ENCODE results near the gene DUSP22. TPM values are rescaled to one million over a fixed set of nuclear protein-coding genes. Genes with fewer than 3 reads are reported as not detected.

Gene DUSP22
- total RNA-seq, 2 donors from 2014 or later: 33.5 to 35.4 TPM

DNA sequence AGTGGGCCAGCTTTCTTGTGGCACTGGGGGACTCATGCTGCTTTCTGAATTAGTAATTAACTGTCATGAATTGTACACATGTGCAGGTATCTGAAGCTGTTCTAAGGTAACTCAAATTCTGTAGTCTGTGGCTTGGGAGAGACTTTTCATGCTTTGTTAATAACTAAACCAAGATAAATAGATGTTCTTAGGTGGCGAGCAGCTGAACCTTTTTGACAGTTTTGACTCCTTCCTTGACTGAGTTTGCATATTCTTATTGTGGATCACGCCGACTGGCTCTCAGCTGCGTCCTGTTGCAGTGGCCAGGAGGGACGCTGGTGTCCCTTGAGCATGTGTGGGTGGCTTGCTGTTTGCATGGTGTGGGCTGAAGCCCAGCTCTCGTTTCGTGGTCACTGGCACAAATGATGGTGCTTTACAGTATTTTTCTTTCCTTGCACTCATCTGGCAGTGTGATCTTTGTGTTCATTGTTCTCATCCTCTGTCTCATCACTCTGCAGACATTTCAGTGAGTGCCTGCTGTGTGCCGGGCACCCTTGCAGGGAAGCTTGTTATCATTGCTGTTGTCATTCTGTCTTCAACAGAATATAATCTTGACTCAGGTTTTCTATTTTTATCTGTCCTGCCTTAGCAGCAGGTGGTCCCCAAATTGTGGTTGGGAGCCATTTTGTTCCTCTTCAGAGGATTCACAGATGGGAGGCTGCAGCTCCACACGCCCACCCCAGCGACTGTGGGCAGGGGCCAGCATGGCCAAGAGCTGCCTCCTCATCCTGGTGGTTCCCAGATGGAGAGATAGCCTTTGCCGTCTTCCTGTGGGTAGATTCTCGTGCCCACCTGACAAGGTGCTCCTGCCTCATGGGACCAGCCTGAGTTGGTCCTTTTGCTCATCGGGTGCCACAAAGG lies 39.6 kb downstream of the DUSP22 start:
- Mint-ChIP-seq H3K9me3 (peaks cover 18% of the 10 kb centered on the region), H3K4me3 (no peak overlapping the region), H3K36me3 (ENCODE audit: low read depth) (peaks cover 5% of the 10 kb centered on the region), H3K27ac (no peak overlapping the region), H3K27me3 (ENCODE audit: insufficient read depth) (no peaks in the 10 kb centered on the region), H3K4me1 (no peaks in the 10 kb centered on the region)
- TF ChIP-seq, protein P1, sequence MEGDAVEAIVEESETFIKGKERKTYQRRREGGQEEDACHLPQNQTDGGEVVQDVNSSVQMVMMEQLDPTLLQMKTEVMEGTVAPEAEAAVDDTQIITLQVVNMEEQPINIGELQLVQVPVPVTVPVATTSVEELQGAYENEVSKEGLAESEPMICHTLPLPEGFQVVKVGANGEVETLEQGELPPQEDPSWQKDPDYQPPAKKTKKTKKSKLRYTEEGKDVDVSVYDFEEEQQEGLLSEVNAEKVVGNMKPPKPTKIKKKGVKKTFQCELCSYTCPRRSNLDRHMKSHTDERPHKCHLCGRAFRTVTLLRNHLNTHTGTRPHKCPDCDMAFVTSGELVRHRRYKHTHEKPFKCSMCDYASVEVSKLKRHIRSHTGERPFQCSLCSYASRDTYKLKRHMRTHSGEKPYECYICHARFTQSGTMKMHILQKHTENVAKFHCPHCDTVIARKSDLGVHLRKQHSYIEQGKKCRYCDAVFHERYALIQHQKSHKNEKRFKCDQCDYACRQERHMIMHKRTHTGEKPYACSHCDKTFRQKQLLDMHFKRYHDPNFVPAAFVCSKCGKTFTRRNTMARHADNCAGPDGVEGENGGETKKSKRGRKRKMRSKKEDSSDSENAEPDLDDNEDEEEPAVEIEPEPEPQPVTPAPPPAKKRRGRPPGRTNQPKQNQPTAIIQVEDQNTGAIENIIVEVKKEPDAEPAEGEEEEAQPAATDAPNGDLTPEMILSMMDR (conservative IDR thresholded peaks at IDR 0.05): no peak
- Histone ChIP-seq H3K27ac (ENCODE audit: low read depth, low read length) (no peak overlapping the region), H3K9ac (ENCODE audit: extremely low read depth, low read length, poor library complexity, severe bottlenecking) (no peak overlapping the region), H3K27me3 (ENCODE audit: control insufficient read depth, insufficient read depth, low read length, poor library complexity, severe bottlenecking) (no peaks in the 10 kb centered on the region), H3K9me3 (ENCODE audit: control insufficient read depth, low read length) (no peaks in the 10 kb centered on the region), H3K4me1 (ENCODE audit: control insufficient read depth, insufficient read depth, low read length) (no peaks in the 10 kb centered on the region), H3K36me3 (ENCODE audit: control insufficient read depth, insufficient read depth, low read length) (peaks cover 1% of the 10 kb centered on the region), H3K4me3 (ENCODE audit: low read length) (no peak overlapping the region)
- 88% methylated on average over 11 to 13 of the region's 13 CpGs for WGBS, 2 experiments (ENCODE audit: insufficient coverage in 1 of 2, insufficient read length in 1 of 2)
- no peak for DNase-seq

DNA sequence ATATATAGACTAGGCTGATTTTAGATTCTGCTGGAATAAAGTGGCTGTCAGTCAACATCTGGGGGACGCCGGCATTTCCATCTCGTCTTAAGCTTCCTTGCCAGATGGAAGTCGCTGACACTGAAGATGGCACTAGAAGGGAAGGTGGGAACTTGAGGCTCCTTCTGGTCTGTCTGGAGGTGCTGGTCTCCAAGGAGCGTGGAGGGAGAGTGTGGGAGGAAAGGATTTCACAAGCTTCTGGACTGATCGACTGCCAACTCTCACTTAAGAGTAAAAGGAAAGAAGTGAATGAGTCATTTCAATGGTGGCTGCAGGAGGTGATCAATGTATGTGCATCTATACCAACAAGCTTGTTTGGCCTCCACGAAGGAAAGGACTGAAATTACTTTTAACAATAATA lies 40.4 kb downstream of the DUSP22 start:
- Histone ChIP-seq H3K9me3 (ENCODE audit: control insufficient read depth, low read length) (no peaks in the 10 kb centered on the region), H3K4me3 (ENCODE audit: low read length) (no peak overlapping the region), H3K4me1 (ENCODE audit: control insufficient read depth, insufficient read depth, low read length) (no peaks in the 10 kb centered on the region), H3K9ac (ENCODE audit: extremely low read depth, low read length, poor library complexity, severe bottlenecking) (no peak overlapping the region), H3K27me3 (ENCODE audit: control insufficient read depth, insufficient read depth, low read length, poor library complexity, severe bottlenecking) (no peaks in the 10 kb centered on the region), H3K27ac (ENCODE audit: low read depth, low read length) (no peak overlapping the region), H3K36me3 (ENCODE audit: control insufficient read depth, insufficient read depth, low read length) (no peaks in the 10 kb centered on the region)
- Mint-ChIP-seq H3K36me3 (ENCODE audit: low read depth) (peaks cover 2% of the 10 kb centered on the region), H3K4me3 (no peak overlapping the region), H3K27me3 (ENCODE audit: insufficient read depth) (no peaks in the 10 kb centered on the region), H3K4me1 (no peaks in the 10 kb centered on the region), H3K9me3 (peaks cover 25% of the 10 kb centered on the region), H3K27ac (no peak overlapping the region)
- WGBS, 2 experiments (ENCODE audit: insufficient coverage in 1 of 2, insufficient read length in 1 of 2): 87 to 92% methylated on average over 7 of the region's 7 CpGs
- TF ChIP-seq, protein P1 (conservative IDR thresholded peaks at IDR 0.05): no peak
- DNase-seq: no peak

DNA sequence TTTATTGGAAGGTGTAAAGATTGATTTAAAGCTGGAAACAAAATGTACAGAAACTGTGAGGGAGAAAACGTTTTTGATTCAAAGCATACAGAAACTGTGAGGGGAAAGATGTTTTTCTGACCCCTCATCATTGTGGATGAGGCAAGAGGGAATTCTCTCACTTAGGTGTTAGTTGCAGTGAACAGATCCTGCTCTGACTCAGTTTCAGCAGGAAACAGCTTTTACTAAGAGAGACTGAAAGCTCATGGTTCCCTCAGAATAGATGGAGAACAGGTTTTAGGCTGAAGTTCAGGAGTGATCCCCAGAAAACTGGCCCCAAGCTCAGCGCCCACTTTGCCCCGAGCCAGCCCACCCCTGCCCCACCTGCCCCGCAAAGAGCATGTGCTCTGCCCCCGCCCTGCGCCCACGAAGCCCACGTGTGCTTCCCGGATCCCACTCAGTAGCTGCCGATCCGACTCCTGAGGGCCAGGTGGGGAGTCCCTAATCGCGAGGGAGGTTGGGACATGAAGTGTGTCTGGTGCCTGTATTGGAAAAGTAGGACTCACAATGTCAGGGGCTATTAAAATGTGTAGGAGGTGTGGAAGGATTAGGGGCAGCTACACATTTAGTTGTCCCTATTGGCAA lies 41.2 kb downstream of the DUSP22 start:
- no peak overlapping the region for H3K4me3 Mint-ChIP-seq
- WGBS, 2 experiments (ENCODE audit: insufficient coverage in 1 of 2, insufficient read length in 1 of 2): 86% methylated on average over 7 to 13 of the region's 13 CpGs

More for the DNA sequence above, 41.2 kb downstream of the DUSP22 start:
- Mint-ChIP-seq H3K4me1 (no peaks in the 10 kb centered on the region), H3K27ac (no peak overlapping the region), H3K36me3 (ENCODE audit: low read depth) (no peaks in the 10 kb centered on the region), H3K27me3 (ENCODE audit: insufficient read depth) (no peaks in the 10 kb centered on the region), H3K9me3 (peaks cover 30% of the 10 kb centered on the region)
- DNase-seq: no peak
- no peak overlapping the region for H3K4me3 ChIP-seq (ENCODE audit: low read length)
- H3K27ac ChIP-seq (ENCODE audit: low read depth, low read length): no peak overlapping the region
- H3K27me3 ChIP-seq (ENCODE audit: control insufficient read depth, insufficient read depth, low read length, poor library complexity, severe bottlenecking): no peaks in the 10 kb centered on the region
- TF ChIP-seq, protein P1 (conservative IDR thresholded peaks at IDR 0.05): no peak
- H3K36me3 ChIP-seq (ENCODE audit: control insufficient read depth, insufficient read depth, low read length): no peaks in the 10 kb centered on the region
- H3K9ac ChIP-seq (ENCODE audit: extremely low read depth, low read length, poor library complexity, severe bottlenecking): no peak overlapping the region
- no peaks in the 10 kb centered on the region for H3K4me1 ChIP-seq (ENCODE audit: control insufficient read depth, insufficient read depth, low read length)
- no peaks in the 10 kb centered on the region for H3K9me3 ChIP-seq (ENCODE audit: control insufficient read depth, low read length)
